H1 (cell line): ENCODE measurements around the gene NDUFA12.

Experiments used
- CBX8 ChIP-seq: fragments of 300-800, 300-1000 bp; sonication (generic); IDR thresholded peaks from 2 replicates; pipeline ENCODE4 v1.7.1; 2016; ENCODE audit warnings: low read depth, low read length, borderline replicate concordance
- EZH2 ChIP-seq: fragments of 200-600 bp; sonication (generic); IDR thresholded peaks from 2 replicates; pipeline ENCODE4 v1.7.1; 2012; ENCODE audit warnings: low read depth, mild to moderate bottlenecking, moderate library complexity, low read length, inconsistent platforms; ENCODE audit not compliant: severe bottlenecking
- GABPA ChIP-seq: IDR thresholded peaks from 2 replicates; pipeline ENCODE4 v1.6.1; 2011; ENCODE audit warnings: mild to moderate bottlenecking, low read length, moderate library complexity, borderline replicate concordance; ENCODE audit not compliant: insufficient read depth
- KDM5A ChIP-seq: fragments of 200-600 bp; IDR thresholded peaks from 2 replicates; pipeline ENCODE4 v1.7.1; 2012; ENCODE audit warnings: mild to moderate bottlenecking, low read length, inconsistent platforms, mixed read lengths
- NRF1 ChIP-seq: IDR thresholded peaks from 2 replicates; pipeline ENCODE4 v1.6.1; 2011; ENCODE audit warnings: mild to moderate bottlenecking, low read depth, low read length, improper control_type of control experiment
- POLR2A ChIP-seq, 2 experiments: IDR thresholded peaks; 1 replicate in 1 of 2; 2 replicates in 1 of 2; pipeline ENCODE4 v1.6.1; 2011; ENCODE audit warnings: low read depth in 2 of 2, low read length in 2 of 2, mild to moderate bottlenecking in 2 of 2; ENCODE audit errors: control extremely low read depth in 1 of 2
- POLR2AphosphoS5 ChIP-seq: IDR thresholded peaks from 2 replicates; pipeline ENCODE4 v1.6.1; 2011; ENCODE audit warnings: low read depth, low read length
- SP1 ChIP-seq: IDR thresholded peaks from 2 replicates; pipeline ENCODE4 v1.6.1; 2011; ENCODE audit warnings: low read depth, low read length
- SRF ChIP-seq: IDR thresholded peaks from 2 replicates; pipeline ENCODE4 v1.6.1; 2011; ENCODE audit warnings: mild to moderate bottlenecking, low read depth, low read length, moderate library complexity
- TF ChIP-seq, protein P1 (sequence below), 3 experiments: IDR thresholded peaks; 1 replicate in 2 of 3; 2 replicates in 1 of 3; pipeline versions ENCODE4 v1.5.1 to v1.6.1; 2011; ENCODE audit warnings: low read length in 3 of 3, mild to moderate bottlenecking in 3 of 3, inconsistent platforms in 2 of 3, low read depth in 1 of 3, moderate library complexity in 1 of 3; ENCODE audit not compliant: insufficient read depth in 1 of 3; ENCODE audit errors: control extremely low read depth in 1 of 3
- TF ChIP-seq, protein P2 (sequence below): IDR thresholded peaks from 2 replicates; pipeline ENCODE4 v1.6.1; 2011; ENCODE audit warnings: low read length, improper control_type of control experiment

DNA sequence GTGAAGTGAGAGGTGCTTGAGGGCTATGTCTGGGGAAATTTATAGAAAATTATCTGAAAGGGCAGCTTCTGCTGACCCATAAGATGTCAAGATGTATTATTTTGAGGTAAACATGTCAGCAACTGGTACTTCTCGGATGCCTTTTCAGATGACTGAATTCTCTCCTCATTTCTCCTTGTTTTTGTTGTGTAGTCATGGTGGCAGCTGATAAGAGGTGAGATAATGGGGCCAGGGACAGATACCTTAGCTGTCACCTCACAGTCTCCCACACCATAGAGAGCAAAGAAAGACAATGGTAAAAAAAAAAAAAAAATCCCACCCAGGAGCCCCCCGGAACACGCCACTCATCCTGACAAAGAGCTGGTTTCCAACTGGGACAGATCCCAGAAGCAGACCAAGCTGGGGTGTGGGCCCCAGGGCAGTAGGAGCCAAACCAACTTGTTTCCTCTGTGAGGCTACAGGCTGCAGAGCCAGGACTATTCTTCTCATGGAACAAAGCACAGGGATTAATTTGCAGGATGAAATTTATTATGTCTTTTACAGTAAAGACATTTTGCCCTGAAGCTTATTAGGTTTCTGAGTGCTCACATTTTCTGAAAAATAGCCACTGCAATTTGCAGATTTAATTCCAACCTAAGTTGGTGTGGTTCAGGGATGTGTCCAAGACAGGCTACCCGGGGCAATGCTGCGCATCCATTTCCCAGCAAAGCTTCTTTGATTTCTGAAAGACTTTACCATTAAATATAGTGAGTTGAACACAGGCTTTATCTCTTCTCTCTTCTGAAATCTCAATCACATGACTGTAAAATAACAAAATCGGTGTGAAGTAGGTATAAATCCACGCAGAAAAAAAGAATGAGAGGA, 52.2 kb downstream of the NDUFA12 start:
- TF ChIP-seq, protein P1, sequence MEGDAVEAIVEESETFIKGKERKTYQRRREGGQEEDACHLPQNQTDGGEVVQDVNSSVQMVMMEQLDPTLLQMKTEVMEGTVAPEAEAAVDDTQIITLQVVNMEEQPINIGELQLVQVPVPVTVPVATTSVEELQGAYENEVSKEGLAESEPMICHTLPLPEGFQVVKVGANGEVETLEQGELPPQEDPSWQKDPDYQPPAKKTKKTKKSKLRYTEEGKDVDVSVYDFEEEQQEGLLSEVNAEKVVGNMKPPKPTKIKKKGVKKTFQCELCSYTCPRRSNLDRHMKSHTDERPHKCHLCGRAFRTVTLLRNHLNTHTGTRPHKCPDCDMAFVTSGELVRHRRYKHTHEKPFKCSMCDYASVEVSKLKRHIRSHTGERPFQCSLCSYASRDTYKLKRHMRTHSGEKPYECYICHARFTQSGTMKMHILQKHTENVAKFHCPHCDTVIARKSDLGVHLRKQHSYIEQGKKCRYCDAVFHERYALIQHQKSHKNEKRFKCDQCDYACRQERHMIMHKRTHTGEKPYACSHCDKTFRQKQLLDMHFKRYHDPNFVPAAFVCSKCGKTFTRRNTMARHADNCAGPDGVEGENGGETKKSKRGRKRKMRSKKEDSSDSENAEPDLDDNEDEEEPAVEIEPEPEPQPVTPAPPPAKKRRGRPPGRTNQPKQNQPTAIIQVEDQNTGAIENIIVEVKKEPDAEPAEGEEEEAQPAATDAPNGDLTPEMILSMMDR (IDR thresholded peaks at IDR 0.05; ENCODE audit: control extremely low read depth in 1 of 3, insufficient read depth in 1 of 3, low read depth in 1 of 3, low read length in 3 of 3): no peak
- no peak for TF ChIP-seq GABPA
- TF ChIP-seq POLR2A (IDR thresholded peaks at IDR 0.05; ENCODE audit: control extremely low read depth in 1 of 2, low read depth in 2 of 2, low read length in 2 of 2): no peak
- no peak for TF ChIP-seq SP1
- TF ChIP-seq, protein P2, sequence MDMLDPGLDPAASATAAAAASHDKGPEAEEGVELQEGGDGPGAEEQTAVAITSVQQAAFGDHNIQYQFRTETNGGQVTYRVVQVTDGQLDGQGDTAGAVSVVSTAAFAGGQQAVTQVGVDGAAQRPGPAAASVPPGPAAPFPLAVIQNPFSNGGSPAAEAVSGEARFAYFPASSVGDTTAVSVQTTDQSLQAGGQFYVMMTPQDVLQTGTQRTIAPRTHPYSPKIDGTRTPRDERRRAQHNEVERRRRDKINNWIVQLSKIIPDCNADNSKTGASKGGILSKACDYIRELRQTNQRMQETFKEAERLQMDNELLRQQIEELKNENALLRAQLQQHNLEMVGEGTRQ: no peak
- no peak for TF ChIP-seq NRF1
- TF ChIP-seq SRF: no peak
- no peak for TF ChIP-seq CBX8
- TF ChIP-seq EZH2: no peak
- TF ChIP-seq KDM5A: no peak
- no peak for TF ChIP-seq POLR2AphosphoS5
